HG03097 (cell line): ENCODE results near the gene TSBP1.
"Not testable (repeated sequence)": the region's sequence is repeated elsewhere in the genome, so short reads cannot be mapped to it uniquely, and the experiment has no call there.

ENCODE experiments used
- ATAC-seq: cut with Tn5 transposase; IDR thresholded peaks from one replicate; pipeline ENCODE4 v1.9.1; 2021; ENCODE audit not compliant: unreplicated experiment, low FRiP score

TSBP1 gene

DNA sequence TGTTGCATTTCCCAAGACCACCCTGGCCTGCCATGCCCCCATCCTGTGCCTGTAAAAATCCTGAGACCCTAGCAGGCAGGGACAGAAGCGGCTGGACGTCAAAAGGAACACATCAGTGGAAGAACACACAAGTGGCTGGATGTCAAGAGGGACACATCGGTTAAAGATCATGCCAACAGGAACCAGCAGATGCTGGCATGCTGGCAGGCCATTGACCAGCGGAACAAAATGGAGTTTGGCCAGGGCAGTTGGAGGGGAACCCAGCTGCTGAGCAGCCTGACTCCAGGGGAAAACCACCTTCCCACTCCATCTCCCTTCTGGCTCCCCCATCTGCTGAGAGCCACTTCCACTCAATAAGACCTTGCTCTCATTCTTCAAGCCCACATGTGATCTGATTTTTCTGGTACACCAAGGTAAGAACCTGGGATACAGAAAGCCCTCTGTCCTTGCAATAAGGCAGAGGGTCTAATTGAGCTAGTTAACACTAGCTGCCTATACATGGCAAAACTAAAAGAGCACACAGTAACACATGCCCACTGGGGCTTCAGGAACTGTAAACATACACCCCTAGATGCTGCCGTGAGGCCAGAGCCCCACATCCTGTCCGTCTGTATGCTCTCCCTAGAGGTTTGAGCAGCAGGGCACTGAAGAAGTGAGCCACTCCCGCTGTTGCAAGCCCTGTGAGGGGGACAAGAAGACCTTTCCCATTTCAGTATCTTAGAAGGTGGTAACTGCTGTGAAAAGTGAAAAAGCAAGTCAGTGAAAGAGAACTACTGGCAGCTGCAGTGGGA is 4.2 kb upstream of the TSBP1 start:
- no peak for ATAC-seq

DNA sequence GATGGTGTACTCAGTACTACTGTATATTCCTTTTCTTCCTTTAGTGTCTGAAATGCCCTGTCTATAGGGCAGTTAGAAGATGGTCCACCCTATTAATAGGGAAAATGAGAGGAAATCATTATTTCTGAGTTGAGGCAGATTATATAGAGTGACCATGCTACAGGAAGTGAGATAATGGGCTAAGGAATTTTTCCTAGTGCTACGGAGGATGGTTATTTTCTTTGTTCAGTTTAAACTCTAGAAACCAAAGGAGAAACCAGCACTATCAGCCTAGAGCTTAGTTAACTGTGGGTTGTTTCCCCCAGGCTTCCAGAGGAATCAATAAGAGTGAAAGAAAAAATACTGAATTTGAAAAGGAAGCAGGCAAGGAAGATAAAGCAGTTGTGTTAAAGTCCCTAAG is 474 bp downstream of the TSBP1 start:
- ATAC-seq: no peak

DNA sequence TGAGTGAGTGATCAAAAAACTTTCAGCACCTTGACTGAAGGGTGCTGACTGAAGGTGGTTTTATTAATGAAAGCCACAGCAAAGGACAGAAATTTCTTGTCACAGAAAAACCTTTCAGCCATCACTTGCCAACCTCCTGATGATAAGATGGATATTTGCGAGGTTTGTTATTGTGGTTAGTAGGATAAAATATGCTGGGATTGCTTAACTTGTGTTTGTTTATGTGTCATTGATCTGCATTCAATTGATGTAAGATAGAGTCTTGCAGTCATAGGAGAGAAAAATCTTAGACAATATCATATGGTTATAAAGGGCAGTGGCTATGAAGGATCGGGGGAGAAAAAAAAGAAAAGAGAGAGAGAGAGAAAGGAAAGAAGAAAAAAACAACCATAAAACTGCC is 1.2 kb downstream of the TSBP1 start:
- ATAC-seq: no peak

DNA sequence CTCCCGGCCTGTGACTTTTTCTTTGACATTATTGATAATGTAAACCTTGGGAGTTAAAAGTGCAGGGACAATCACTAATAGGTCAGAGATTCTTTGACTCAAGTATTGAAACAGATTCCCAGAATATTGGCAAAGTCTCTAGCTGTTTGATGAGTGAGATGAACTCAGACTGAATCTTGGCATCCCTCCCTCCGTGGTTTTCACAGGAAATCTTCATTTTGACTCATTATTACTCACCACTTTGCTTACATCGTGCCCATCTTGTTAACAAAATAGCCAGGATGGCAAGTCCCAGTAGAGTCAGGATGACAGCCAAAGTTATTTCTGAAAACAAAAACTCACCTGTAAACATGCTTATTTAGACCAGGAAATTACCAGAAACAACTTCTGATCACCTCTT is 2.0 kb downstream of the TSBP1 start:
- no peak for ATAC-seq

DNA sequence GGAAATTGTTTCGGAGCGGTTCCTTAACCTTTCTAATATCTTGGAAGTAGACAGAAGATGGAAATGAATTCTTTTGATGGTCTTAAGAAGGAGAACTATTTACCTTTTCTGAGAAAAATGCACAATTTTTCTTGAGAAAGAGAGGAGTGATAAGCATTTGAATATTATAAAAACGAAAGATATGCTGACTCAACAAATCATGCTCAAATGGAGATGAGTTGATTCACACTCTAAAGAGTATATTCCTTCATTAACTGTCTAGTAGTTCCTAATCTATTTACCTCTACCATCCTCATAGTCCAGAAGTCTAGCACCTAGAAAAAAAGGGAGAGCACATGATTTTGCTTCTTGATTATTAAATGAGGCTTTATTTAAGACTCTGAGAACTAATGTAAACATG is 4.1 kb downstream of the TSBP1 start:
- ATAC-seq: no peak

DNA sequence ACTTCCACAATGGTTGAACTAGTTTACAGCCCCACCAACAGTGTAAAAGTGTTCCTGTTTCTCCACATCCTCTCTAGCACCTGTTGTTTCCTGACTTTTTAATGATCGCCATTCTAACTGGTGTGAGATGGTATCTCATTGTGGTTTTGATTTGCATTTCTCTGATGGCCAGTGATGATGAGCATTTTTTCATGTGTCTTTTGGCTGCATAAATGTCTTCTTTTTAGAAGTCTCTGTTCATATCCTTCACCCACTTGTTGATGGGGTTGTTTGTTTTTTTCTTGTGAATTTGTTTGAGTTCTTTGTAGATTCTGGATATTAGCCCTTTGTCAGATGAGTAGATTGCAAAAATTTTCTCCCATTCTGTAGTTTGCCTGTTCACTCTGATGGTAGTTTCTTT is 12.5 kb downstream of the TSBP1 start:
- not testable (repeated sequence) for ATAC-seq

DNA sequence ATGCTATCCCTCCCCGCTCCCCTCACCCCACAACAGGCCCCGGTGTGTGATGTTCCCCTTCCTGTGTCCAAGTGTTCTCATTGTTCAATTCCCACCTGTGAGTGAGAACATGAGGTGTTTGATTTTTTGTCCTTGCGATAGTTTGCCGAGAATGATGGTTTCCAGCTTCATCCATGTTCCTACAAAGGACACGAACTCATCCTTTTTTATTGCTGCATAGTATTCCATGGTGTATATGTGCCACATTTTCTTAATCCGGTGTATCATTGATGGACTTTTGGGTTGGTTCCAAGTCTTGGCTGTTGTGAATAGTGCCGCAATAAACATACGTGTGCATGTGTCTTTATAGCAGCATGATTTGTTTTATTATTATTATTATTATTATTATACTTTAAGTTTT is 13.2 kb downstream of the TSBP1 start:
- not testable (repeated sequence) for ATAC-seq

DNA sequence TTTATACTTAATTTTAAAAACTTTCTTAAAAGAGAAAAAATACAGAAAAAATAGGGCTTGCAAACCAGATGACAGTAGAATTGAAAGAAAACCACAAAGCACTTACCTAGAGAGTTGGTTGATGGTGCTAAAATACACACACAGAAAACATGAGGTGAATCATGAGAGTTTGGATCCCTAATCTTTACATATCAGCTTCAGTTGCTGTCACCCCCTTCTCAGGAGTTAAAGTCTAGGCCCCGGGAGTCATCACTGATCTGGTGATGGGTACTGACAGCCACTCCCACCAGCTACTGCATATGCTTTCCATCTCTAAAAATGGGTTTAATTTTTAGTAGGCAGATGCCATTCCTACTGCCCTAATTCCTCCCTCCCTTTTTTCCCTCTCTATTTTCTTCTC is 16.7 kb downstream of the TSBP1 start:
- no peak for ATAC-seq

DNA sequence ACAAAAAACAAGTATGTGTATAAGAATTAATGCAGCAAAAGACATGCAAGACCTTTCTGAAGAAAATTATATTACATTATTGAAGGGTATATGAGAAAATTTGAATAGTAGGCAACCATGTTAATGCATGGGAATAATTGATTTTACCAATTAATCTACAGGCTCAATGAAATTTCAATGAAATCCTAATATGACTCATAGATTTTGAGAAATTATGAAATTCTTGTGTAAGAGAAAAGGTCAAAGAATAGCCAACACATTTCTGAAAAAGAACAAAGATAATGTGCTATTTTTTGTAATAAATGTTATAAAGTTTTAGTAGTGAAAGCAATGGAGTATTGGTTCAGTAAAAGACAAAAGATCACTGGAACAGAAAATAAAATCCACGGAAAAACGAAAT is 18.4 kb downstream of the TSBP1 start:
- ATAC-seq: no peak

GRCh38 chr6:32340242-32340641 is 31.5 kb downstream of the TSBP1 start:
- no peak for ATAC-seq

- ATAC-seq: no peak
These were observed 34.4 kb downstream of the TSBP1 start for GRCh38 chr6:32337186-32337805.

- no peak for ATAC-seq
These were observed 39.3 kb downstream of the TSBP1 start for GRCh38 chr6:32332433-32332832.

DNA sequence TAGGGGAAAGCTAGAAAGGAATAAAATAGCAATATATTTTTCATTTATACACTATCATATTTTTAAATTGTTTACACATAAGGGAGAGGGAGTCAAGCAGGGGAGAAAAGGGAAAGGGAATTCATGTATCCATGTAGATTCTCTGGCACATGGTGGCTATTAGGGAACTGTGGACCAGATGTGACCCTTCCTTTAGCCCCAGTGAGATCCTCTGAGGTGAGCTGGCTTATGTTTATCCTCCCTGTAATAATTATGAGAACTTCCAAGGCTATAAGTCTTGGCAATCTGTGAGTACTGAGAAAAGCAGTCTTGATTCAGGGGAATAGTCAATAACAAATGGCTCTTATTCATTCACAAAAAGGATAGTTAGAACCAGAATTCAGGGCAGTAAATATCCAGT is 42.6 kb downstream of the TSBP1 start:
- no peak for ATAC-seq

DNA sequence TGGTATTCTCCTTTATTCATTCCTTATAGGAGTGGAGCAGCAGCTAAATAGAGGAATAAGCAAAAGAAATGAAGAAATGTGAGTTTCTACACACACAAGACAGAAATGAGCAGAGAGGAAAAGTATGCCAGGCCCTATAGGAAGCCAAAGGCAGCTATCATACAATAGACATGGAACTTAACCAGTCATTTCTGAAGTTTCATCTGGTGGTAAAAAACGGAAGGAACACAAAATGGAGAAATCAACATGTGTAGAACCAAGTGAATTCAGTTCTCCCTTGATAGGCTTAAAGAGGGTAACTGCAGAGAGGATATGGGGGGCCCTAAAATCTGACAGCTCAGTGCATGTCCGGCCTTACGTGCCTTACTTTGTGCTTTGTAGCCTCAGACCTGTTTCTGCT is 44.6 kb downstream of the TSBP1 start:
- no peak for ATAC-seq

DNA sequence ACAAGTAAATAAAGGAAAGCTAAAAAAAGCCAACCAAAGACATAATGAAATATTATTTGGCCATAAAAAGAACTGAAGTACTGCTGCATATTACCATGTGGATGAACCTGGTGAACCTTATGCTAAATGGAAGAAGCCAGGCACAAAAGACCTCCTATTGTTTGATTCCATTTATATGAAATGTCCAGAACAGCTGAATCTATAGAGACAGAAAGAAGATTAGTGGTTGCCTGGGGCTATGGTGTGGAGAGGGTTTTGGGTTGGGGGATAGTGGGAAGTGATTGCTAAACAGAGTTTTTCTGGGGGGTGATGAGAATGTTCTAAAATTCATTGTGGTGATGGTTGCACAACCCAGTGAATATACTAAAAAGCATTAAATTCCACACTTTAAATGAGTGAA is 53.2 kb downstream of the TSBP1 start:
- no peak for ATAC-seq

GRCh38 chr6:32317541-32317940 is 54.2 kb downstream of the TSBP1 start:
- no peak for ATAC-seq

GRCh38 chr6:32313964-32314363 is 57.7 kb downstream of the TSBP1 start:
- no peak for ATAC-seq

DNA sequence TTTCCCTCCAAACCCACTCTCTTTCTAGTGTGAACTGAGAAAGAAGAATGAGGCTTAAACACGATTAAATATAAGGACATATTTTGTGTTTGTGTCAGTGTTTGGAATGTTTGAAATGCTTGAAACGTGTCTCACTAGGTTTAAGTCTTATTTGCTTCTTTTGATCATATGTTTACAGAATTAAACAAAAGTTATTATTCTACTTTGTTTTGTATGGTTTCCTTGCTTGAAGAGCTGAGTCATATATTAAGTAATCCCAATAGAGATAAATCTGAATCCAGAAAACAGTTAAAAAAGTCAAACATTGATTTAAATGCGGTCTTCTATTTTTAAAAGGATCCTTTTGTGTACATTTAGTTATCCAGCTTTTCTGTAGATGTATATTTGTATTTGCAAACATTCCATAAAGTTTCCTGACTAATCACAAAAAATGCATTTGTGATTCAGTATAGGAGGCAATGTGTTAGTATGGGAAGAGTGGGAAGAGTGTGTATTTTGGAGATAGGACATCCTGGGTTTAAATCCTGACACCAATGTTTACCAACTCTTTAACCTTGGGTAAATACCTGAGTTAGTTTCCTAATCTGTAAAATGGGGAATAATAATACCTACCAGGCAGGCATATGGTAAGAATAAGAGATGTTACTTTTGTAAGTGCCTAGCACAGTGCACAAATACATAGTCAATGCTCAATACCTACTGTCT is 72.9 kb downstream of the TSBP1 start:
- no peak for ATAC-seq

GRCh38 chr6:32294980-32295379 is 76.7 kb downstream of the TSBP1 start:
- not testable (repeated sequence) for ATAC-seq

GRCh38 chr6:32294566-32294965 is 77.1 kb downstream of the TSBP1 start:
- no peak for ATAC-seq

- no peak for ATAC-seq
These were observed 78.0 kb downstream of the TSBP1 start for GRCh38 chr6:32293695-32294094.

- ATAC-seq: no peak
These were observed 80.2 kb downstream of the TSBP1 start for GRCh38 chr6:32291543-32291942.
